Stimulated activated memory B cell treated with anti-CD40 and anti-IgM and Interleukin-4, amounts not matched to agents 10 μg/mL and 1 μg/mL and 100 μg/mL, for 72 hours (primary cell): ENCODE results near the gene CTIF.

Experiments
- ATAC-seq: fragments of 150-1000 bp; cut with Tn5 transposase; 2 replicates; pipeline ENCODE4 v1.10.0; 2021
- H3K27ac Mint-ChIP-seq: one replicate; pipeline ENCODE4 v1.8.0; 2022; ENCODE audit warnings: mild to moderate bottlenecking, mixed read lengths
- H3K27me3 Mint-ChIP-seq: one replicate; pipeline ENCODE4 v1.8.0; 2022; ENCODE audit warnings: mixed read lengths
- H3K36me3 Mint-ChIP-seq: one replicate; pipeline ENCODE4 v1.8.0; 2022; ENCODE audit warnings: mixed read lengths
- H3K4me1 Mint-ChIP-seq: one replicate; pipeline ENCODE4 v1.8.0; 2022; ENCODE audit warnings: mixed read lengths
- H3K4me3 Mint-ChIP-seq: one replicate; pipeline ENCODE4 v1.8.0; 2022; ENCODE audit warnings: mild to moderate bottlenecking, moderate library complexity, mixed read lengths
- H3K9me3 Mint-ChIP-seq: one replicate; pipeline ENCODE4 v1.8.0; 2022; ENCODE audit warnings: mixed read lengths

CTIF gene

GRCh38 chr18:48743886-48744285 lies 205.1 kb downstream of the CTIF start:
- ATAC-seq = no peak
- Mint-ChIP-seq H3K27me3 (no peaks in the 10 kb centered on the region), H3K36me3 (no peaks in the 10 kb centered on the region), H3K4me3 (no peak overlapping the region), H3K4me1 (no peaks in the 10 kb centered on the region), H3K9me3 (no peaks in the 10 kb centered on the region), H3K27ac (no peak overlapping the region)

GRCh38 chr18:48745293-48745692 lies 206.5 kb downstream of the CTIF start:
- no peak overlapping the region for H3K4me3 Mint-ChIP-seq
- no peaks in the 10 kb centered on the region for H3K4me1 Mint-ChIP-seq
- H3K36me3 Mint-ChIP-seq = no peaks in the 10 kb centered on the region
- no peak overlapping the region for H3K27ac Mint-ChIP-seq
- ATAC-seq = no peak
- no peaks in the 10 kb centered on the region for H3K9me3 Mint-ChIP-seq
- H3K27me3 Mint-ChIP-seq = no peaks in the 10 kb centered on the region

GRCh38 chr18:48749768-48750167 lies 210.9 kb downstream of the CTIF start:
- no peak overlapping the region for H3K27ac Mint-ChIP-seq
- H3K4me1 Mint-ChIP-seq = peaks cover 6% of the 10 kb centered on the region
- H3K36me3 Mint-ChIP-seq = no peaks in the 10 kb centered on the region
- H3K9me3 Mint-ChIP-seq = no peaks in the 10 kb centered on the region
- ATAC-seq = no peak
- H3K27me3 Mint-ChIP-seq = no peaks in the 10 kb centered on the region
- H3K4me3 Mint-ChIP-seq = no peak overlapping the region

GRCh38 chr18:48750485-48751175 lies 211.8 kb downstream of the CTIF start:
- Mint-ChIP-seq H3K4me1 (peaks cover 15% of the 10 kb centered on the region), H3K27ac (no peak overlapping the region), H3K27me3 (no peaks in the 10 kb centered on the region), H3K36me3 (no peaks in the 10 kb centered on the region), H3K9me3 (no peaks in the 10 kb centered on the region), H3K4me3 (no peak overlapping the region)
- ATAC-seq = no peak

- Mint-ChIP-seq H3K27me3 (no peaks in the 10 kb centered on the region), H3K27ac (no peak overlapping the region)
Observed at GRCh38 chr18:48751727-48752468, 213.1 kb downstream of the CTIF start.

GRCh38 chr18:48752478-48752877 lies 213.6 kb downstream of the CTIF start:
- Mint-ChIP-seq H3K9me3 (no peaks in the 10 kb centered on the region), H3K27ac (no peak overlapping the region), H3K36me3 (peaks cover 1% of the 10 kb centered on the region), H3K27me3 (no peaks in the 10 kb centered on the region), H3K4me3 (no peak overlapping the region), H3K4me1 (peaks cover 19% of the 10 kb centered on the region)
- no peak for ATAC-seq

More at GRCh38 chr18:48751727-48752468, 213.1 kb downstream of the CTIF start:
- ATAC-seq = no peak
- H3K4me1 Mint-ChIP-seq = peaks cover 19% of the 10 kb centered on the region
- no peaks in the 10 kb centered on the region for H3K9me3 Mint-ChIP-seq
- H3K4me3 Mint-ChIP-seq = no peak overlapping the region
- H3K36me3 Mint-ChIP-seq = no peaks in the 10 kb centered on the region

- H3K4me3 Mint-ChIP-seq = no peak overlapping the region
- peaks cover 19% of the 10 kb centered on the region for H3K4me1 Mint-ChIP-seq
- H3K27me3 Mint-ChIP-seq = no peaks in the 10 kb centered on the region
- H3K9me3 Mint-ChIP-seq = no peaks in the 10 kb centered on the region
- no peak for ATAC-seq
- H3K27ac Mint-ChIP-seq = no peak overlapping the region
- peaks cover 6% of the 10 kb centered on the region for H3K36me3 Mint-ChIP-seq
Observed at GRCh38 chr18:48752928-48753327, 214.1 kb downstream of the CTIF start.

GRCh38 chr18:48753691-48754090 lies 214.9 kb downstream of the CTIF start:
- no peak overlapping the region for H3K27ac Mint-ChIP-seq
- H3K36me3 Mint-ChIP-seq = peaks cover 10% of the 10 kb centered on the region
- no peak overlapping the region for H3K4me3 Mint-ChIP-seq

GRCh38 chr18:48754559-48754958 lies 215.7 kb downstream of the CTIF start:
- no peak overlapping the region for H3K4me3 Mint-ChIP-seq
- peaks cover 10% of the 10 kb centered on the region for H3K36me3 Mint-ChIP-seq
- no peak for ATAC-seq
- H3K4me1 Mint-ChIP-seq = peaks cover 19% of the 10 kb centered on the region
- H3K27me3 Mint-ChIP-seq = no peaks in the 10 kb centered on the region
- peak overlapping the region; percentile 75 for H3K27ac Mint-ChIP-seq
- H3K9me3 Mint-ChIP-seq = no peaks in the 10 kb centered on the region

More at GRCh38 chr18:48753691-48754090, 214.9 kb downstream of the CTIF start:
- Mint-ChIP-seq H3K27me3 (no peaks in the 10 kb centered on the region), H3K4me1 (peaks cover 19% of the 10 kb centered on the region), H3K9me3 (no peaks in the 10 kb centered on the region)
- no peak for ATAC-seq

GRCh38 chr18:48754993-48755473 lies 216.2 kb downstream of the CTIF start:
- H3K4me3 Mint-ChIP-seq = peak overlapping the region; percentile 22
- peaks cover 10% of the 10 kb centered on the region for H3K36me3 Mint-ChIP-seq
- H3K27ac Mint-ChIP-seq = peak overlapping the region; percentile 75
- peak; percentile 64 for ATAC-seq
- H3K9me3 Mint-ChIP-seq = no peaks in the 10 kb centered on the region
- H3K27me3 Mint-ChIP-seq = no peaks in the 10 kb centered on the region
- H3K4me1 Mint-ChIP-seq = peaks cover 19% of the 10 kb centered on the region

GRCh38 chr18:48756511-48757226 lies 217.8 kb downstream of the CTIF start:
- H3K9me3 Mint-ChIP-seq = no peaks in the 10 kb centered on the region
- no peak overlapping the region for H3K27ac Mint-ChIP-seq
- peaks cover 19% of the 10 kb centered on the region for H3K4me1 Mint-ChIP-seq
- ATAC-seq = no peak
- H3K27me3 Mint-ChIP-seq = no peaks in the 10 kb centered on the region
- H3K4me3 Mint-ChIP-seq = no peak overlapping the region
- H3K36me3 Mint-ChIP-seq = peaks cover 17% of the 10 kb centered on the region

GRCh38 chr18:48757367-48757766 lies 218.5 kb downstream of the CTIF start:
- Mint-ChIP-seq H3K36me3 (peaks cover 23% of the 10 kb centered on the region), H3K27me3 (no peaks in the 10 kb centered on the region), H3K4me3 (no peak overlapping the region), H3K4me1 (peaks cover 19% of the 10 kb centered on the region), H3K27ac (no peak overlapping the region), H3K9me3 (no peaks in the 10 kb centered on the region)
- ATAC-seq = no peak

- H3K27me3 Mint-ChIP-seq = no peaks in the 10 kb centered on the region
- no peak overlapping the region for H3K4me3 Mint-ChIP-seq
- ATAC-seq = no peak
- no peak overlapping the region for H3K27ac Mint-ChIP-seq
- H3K9me3 Mint-ChIP-seq = no peaks in the 10 kb centered on the region
- peaks cover 24% of the 10 kb centered on the region for H3K36me3 Mint-ChIP-seq
- peaks cover 19% of the 10 kb centered on the region for H3K4me1 Mint-ChIP-seq
Observed at GRCh38 chr18:48757906-48758305, 219.1 kb downstream of the CTIF start.

GRCh38 chr18:48761582-48761981 lies 222.8 kb downstream of the CTIF start:
- Mint-ChIP-seq H3K27me3 (no peaks in the 10 kb centered on the region), H3K9me3 (no peaks in the 10 kb centered on the region), H3K36me3 (peaks cover 25% of the 10 kb centered on the region), H3K4me3 (no peak overlapping the region), H3K4me1 (peaks cover under 1% of the 10 kb centered on the region), H3K27ac (no peak overlapping the region)
- no peak for ATAC-seq

GRCh38 chr18:48762022-48762421 lies 223.2 kb downstream of the CTIF start:
- no peak overlapping the region for H3K27ac Mint-ChIP-seq
- no peak overlapping the region for H3K4me3 Mint-ChIP-seq
- H3K4me1 Mint-ChIP-seq = peaks cover 5% of the 10 kb centered on the region
- no peak for ATAC-seq
- no peaks in the 10 kb centered on the region for H3K27me3 Mint-ChIP-seq
- H3K36me3 Mint-ChIP-seq = peaks cover 29% of the 10 kb centered on the region
- H3K9me3 Mint-ChIP-seq = no peaks in the 10 kb centered on the region
